Measurements from ENCODE around the gene NXF1.
"Not testable (repeated sequence)": the region's sequence is repeated elsewhere in the genome, so short reads cannot be mapped to it uniquely, and the experiment has no call there.

Gene NXF1

GRCh38 chr11:62832336-62833234 is 27.3 kb upstream of the NXF1 start, which contains the start of gene TEX54:
TEX54 (minus strand) TSS chr11:62832841.
- no peak for DNase-seq (ENCODE audit: low read depth in 2 of 2)

GRCh38 chr11:62831520-62832335 is 26.5 kb upstream of the NXF1 start, which contains the start of gene STX5:
STX5 (minus strand) TSS chr11:62832051; CDS start chr11:62831243, 808 bp downstream.
- peak; percentile 99 for DNase-seq (ENCODE audit: low read depth in 2 of 2)

- DNase-seq (ENCODE audit: low read depth in 2 of 2): no peak
These were observed 25.8 kb upstream of the NXF1 start for GRCh38 chr11:62830904-62831519.

GRCh38 chr11:62828130-62828529 is 22.9 kb upstream of the NXF1 start:
- DNase-seq (ENCODE audit: low read depth in 2 of 2): not testable (repeated sequence)

- no peak for DNase-seq (ENCODE audit: low read depth in 2 of 2)
These were observed 18.4 kb upstream of the NXF1 start for GRCh38 chr11:62823677-62824076.

GRCh38 chr11:62817129-62817528 is 11.9 kb upstream of the NXF1 start:
- no peak for DNase-seq (ENCODE audit: low read depth in 2 of 2)

DNA sequence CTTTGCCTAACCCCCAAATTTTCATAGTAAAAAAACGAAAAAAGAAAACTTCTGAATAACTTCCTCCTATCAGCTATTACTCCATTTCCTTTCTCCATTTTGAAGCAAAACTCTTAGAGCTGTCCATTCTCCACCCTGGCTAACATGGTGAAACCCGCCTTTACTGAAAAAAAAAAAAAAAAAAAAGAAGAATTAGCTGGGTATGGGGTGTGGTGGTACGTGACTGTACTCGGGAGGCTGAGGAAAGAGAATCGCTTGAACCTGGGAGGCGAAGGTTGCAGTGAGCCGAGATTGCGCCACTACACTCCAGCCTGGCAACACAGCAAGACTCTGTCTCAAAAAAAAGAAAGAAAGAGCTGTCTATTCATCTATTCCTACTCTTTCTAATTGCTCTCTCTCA is 11.3 kb upstream of the NXF1 start:
- DNase-seq (ENCODE audit: low read depth in 2 of 2): no peak

GRCh38 chr11:62811659-62812058 is 6.4 kb upstream of the NXF1 start:
- no peak for DNase-seq (ENCODE audit: low read depth in 2 of 2)

DNA sequence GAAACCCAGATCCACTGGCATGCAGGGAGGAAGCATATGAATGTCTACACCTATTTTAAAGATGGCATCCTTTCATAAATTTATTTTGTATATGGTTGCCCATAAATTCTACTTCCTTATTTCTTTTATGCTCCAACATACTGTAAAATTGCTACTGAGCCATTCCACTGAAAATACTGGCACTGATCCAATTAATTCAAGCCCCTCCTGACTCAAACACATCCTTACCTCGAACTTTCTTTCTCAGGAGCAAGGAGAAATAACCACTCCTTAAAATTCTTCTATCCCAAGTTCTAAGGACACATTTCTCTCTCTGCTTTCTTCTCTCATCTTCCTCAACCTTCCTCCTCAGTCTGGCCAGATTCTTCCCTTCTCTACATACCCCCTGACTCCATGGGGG is 5.5 kb upstream of the NXF1 start:
- DNase-seq (ENCODE audit: low read depth in 2 of 2): no peak

DNA sequence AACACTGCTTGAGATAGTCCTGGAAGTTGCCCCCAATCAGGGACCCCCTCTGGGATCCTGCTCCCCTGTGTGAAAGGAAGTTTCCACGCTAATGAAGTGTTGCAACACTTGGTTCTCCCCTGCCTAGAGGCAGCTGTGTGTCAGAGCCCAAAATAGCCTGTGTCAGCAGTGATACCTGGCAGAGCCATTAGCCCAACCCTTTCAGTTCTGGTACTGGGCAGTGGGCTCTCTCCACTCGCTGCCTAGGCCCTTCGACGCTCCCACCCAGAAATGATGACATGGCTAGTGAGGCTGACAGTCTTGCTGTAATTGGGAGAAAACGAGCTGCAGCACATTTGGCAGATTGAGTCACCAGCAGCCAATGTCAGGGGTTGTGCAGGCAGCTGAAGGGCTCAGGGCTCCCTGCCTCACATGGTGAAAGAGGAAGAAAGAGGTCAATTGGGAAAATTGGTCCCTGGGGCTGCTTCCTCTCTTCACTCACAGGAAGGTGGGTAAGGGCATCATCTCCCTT is 1.4 kb upstream of the NXF1 start:
- no peak for DNase-seq (ENCODE audit: low read depth in 2 of 2)

GRCh38 chr11:62805961-62806441 is 761 bp upstream of the NXF1 start:
- no peak for DNase-seq (ENCODE audit: low read depth in 2 of 2)

- DNase-seq (ENCODE audit: low read depth in 2 of 2): peak in 1 of 2 donors; percentile 19
These were observed 747 bp downstream of the NXF1 start for GRCh38 chr11:62804310-62805075.

DNA sequence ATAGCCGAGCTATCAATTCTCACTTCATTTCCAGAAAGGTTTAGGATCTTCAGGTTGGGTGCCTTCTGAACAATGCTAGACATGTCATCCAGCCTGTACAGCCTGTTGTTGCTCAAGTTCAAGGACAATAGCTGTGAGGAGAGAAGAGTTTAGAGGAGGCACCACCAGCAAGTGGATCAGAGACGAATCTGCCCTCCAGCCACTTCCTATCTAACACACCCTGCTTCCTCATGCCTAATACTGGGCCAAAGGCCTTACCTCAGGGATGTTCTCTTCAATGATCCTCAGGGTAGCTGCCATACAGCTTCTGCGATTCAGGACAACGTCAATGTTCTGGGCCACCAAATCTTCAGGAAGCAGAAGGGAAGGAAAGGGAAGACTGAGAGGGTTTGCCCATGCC is 4.2 kb downstream of the NXF1 start:
- no peak for DNase-seq (ENCODE audit: low read depth in 2 of 2)

DNA sequence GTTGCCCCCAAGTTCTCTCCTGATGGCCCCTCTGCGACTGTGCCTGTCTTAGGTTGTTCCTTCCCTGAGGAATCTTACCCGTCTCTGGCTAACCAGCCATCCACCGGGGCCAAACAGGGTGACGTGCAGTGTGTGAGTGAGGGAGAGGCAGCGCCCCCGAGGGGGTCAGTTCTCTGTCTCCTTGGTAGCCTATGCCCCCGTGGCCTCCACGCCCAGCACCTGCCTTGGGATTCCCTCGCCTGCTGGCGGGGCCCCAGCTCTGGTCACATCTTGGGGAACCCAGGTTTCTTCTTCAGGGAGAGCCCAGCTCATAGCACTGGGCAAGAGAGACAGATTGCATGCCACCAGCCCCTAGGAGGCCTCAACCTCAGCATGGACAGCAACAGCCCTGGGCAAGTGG is 5.8 kb downstream of the NXF1 start:
- DNase-seq (ENCODE audit: low read depth in 2 of 2): no peak

DNA sequence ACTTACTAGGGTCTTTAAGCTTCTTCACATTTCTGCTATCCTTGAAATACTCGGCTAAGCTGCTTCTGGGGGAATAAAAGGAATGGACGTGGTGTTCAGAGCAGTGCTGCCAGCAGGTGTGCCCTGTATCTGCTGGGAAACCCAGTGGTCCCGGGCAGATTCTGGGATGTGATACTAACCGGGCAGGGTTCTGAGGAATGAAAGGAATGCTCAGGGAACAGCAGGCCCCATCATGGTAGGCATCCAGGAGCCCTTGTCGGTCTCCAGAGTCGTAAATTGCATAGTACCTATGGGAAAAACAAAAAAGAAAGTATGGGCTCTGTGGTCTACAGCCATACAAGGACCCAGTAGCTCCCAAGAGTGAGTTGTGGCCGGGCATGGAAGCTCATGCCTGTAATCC is 9.0 kb downstream of the NXF1 start:
- no peak for DNase-seq (ENCODE audit: low read depth in 2 of 2)

DNA sequence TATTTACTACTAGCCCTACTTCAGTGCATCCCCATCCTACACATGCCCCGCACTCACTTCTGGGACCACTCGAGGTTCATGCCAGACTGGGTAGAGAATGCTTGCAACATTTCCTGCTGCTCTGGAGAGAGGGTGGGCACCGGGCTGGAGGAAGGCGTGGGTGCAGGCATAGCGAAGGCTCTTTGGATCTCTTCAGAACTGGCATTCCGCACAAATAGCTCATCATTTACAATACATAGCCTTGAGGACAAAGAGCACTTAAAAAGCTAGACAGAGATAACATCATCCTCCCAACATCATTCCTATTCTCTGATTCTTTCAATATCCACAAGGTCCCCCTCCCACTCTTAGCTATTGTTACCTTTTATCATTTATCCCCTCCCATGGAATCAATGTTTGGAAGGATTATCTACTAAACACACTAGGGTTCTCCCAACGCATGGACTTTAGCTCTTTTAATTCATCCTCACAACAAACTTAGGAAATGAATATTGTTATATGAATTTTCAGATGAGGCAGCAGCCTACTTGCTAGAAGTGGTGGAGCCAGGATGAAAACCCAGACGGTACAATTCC is 11.0 kb downstream of the NXF1 start:
- DNase-seq (ENCODE audit: low read depth in 2 of 2): no peak

- no peak for DNase-seq (ENCODE audit: low read depth in 2 of 2)
These were observed 13.1 kb downstream of the NXF1 start for GRCh38 chr11:62792202-62792575.

GRCh38 chr11:62791501-62792201 is 13.6 kb downstream of the NXF1 start, which contains the start of gene TMEM223:
TMEM223 (minus strand) TSS chr11:62792006; CDS start chr11:62791994, 12 bp downstream.
- DNase-seq (ENCODE audit: low read depth in 2 of 2): peak; percentile 68 to 88

GRCh38 chr11:62789576-62789975 is 15.7 kb downstream of the NXF1 start:
- DNase-seq (ENCODE audit: low read depth in 2 of 2): no peak

DNA sequence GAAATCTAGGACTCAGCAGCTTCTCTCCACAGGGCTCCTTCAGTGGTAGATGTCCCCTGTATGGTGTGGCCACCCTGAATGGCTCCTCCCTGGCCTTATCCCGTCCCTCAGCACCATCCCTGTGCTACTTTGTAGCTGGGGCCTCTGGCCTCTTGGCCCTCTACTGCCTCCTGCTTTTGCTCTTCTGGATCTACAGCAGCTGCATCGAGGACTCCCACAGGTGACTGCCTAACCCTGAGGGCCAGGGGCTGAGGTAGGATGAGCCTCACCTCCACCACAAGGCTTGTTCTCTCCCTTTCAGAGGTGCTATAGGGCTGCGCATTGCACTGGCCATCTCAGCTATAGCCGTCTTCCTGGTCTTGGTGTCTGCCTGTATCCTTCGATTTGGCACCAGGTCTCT is 16.2 kb downstream of the NXF1 start:
- no peak for DNase-seq (ENCODE audit: low read depth in 2 of 2)
